BE2C (cell line): ENCODE measurements around the gene LDHAL6A.
A peak's percentile ranks its signal among the peaks of the same experiment; 100 is the strongest.

Source experiments
- DNase-seq: peaks from one replicate; pipeline ENCODE4 v3.0.0-alpha.2; 2020
- H3K27me3 ChIP-seq: fragments of 250-450 bp; sonication (Bioruptor Pico); 2 replicates; pipeline ENCODE4 v1.5.1; 2020; ENCODE audit warnings: mild to moderate bottlenecking
- H3K36me3 ChIP-seq: fragments of 250-450 bp; sonication (Bioruptor Pico); 2 replicates; pipeline ENCODE4 v1.5.1; 2020; ENCODE audit warnings: mild to moderate bottlenecking
- H3K4me1 ChIP-seq: fragments of 250-450 bp; sonication (Bioruptor Pico); 2 replicates; pipeline ENCODE4 v1.5.1; 2020
- H3K4me3 ChIP-seq: 2 replicates; pipeline ENCODE4 v1.5.1; 2011; ENCODE audit warnings: low read depth, low read length
- H3K9me3 ChIP-seq: fragments of 250-450 bp; sonication (Bioruptor Pico); 2 replicates; pipeline ENCODE4 v1.5.1; 2020
- TF ChIP-seq, protein P1 (sequence below): IDR thresholded peaks from 2 replicates; pipeline ENCODE4 v1.5.1; 2012; ENCODE audit warnings: mild to moderate bottlenecking, low read depth, low read length

The LDHAL6A gene

DNA sequence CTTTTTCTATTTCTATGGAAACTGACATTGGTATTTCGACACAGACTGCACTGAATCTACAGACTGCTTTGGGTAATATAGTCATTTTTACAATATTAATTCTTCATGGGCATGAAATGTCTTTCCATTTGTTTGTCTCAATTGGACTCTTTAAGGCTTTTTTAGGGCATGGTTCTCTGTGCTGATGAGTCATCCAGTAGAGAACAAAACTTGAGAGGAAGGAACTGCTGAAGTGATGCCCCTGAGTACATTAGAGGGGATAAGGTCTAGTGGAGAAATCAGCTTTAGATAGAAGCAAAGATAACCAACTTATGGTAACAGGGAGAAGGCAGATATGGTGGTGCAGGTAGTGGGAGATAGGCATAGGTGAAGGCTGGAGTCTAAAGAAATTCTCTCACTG, 46.0 kb downstream of the LDHAL6A start:
- DNase-seq, result no peak
- H3K4me1 ChIP-seq, result no peaks in the 10 kb centered on the region
- H3K4me3 ChIP-seq, result no peak overlapping the region
- no peaks in the 10 kb centered on the region; the same call in 1 of the 2 replicates for H3K36me3 ChIP-seq
- H3K27me3 ChIP-seq, result no peaks in the 10 kb centered on the region
- no peaks in the 10 kb centered on the region for H3K9me3 ChIP-seq
- TF ChIP-seq, protein P1, sequence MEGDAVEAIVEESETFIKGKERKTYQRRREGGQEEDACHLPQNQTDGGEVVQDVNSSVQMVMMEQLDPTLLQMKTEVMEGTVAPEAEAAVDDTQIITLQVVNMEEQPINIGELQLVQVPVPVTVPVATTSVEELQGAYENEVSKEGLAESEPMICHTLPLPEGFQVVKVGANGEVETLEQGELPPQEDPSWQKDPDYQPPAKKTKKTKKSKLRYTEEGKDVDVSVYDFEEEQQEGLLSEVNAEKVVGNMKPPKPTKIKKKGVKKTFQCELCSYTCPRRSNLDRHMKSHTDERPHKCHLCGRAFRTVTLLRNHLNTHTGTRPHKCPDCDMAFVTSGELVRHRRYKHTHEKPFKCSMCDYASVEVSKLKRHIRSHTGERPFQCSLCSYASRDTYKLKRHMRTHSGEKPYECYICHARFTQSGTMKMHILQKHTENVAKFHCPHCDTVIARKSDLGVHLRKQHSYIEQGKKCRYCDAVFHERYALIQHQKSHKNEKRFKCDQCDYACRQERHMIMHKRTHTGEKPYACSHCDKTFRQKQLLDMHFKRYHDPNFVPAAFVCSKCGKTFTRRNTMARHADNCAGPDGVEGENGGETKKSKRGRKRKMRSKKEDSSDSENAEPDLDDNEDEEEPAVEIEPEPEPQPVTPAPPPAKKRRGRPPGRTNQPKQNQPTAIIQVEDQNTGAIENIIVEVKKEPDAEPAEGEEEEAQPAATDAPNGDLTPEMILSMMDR, result no peak

DNA sequence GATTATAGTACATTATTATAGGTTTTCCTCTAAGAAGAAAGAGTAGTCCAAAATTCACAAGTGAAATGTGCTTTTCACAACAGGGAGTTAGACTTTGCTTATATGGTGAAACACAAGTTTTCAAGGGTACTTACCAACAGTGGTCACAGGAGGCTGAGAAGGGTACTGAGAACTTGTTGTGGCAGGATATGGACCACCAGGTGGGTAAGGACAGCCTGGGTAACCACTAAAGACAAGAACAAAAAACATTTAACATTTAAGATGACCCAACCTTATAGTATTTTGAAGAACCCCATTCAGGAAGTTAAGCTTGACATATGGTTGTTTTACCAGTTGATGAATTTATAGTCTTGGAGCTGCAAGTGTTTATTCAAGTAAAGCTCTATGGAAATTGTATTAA, 46.7 kb downstream of the LDHAL6A start:
- H3K9me3 ChIP-seq, result no peaks in the 10 kb centered on the region
- H3K36me3 ChIP-seq, result no peaks in the 10 kb centered on the region; the same call in 1 of the 2 replicates
- DNase-seq, result no peak
- no peak overlapping the region for H3K4me3 ChIP-seq
- TF ChIP-seq, protein P1, result no peak
- H3K27me3 ChIP-seq, result no peaks in the 10 kb centered on the region
- H3K4me1 ChIP-seq, result no peaks in the 10 kb centered on the region

DNA sequence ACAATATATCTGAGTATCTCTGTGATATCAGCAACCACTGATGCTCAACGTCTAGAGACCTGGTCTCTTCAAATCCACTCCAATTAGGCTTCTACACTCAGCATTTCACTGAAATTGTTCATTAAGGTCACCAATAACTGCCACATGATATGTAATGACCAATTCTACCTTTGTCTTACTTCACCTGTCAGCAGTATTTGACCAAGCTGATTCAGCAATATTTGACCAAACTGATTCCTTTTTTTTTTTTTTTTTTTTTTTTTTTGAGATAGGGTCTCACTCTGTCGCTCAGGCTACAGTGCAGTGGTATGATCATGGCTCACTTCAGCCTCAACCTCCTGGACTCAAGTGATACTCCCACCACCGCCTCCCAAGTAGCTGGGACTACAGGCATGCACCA, 65.5 kb downstream of the LDHAL6A start:
- no peak overlapping the region for H3K4me3 ChIP-seq

DNA sequence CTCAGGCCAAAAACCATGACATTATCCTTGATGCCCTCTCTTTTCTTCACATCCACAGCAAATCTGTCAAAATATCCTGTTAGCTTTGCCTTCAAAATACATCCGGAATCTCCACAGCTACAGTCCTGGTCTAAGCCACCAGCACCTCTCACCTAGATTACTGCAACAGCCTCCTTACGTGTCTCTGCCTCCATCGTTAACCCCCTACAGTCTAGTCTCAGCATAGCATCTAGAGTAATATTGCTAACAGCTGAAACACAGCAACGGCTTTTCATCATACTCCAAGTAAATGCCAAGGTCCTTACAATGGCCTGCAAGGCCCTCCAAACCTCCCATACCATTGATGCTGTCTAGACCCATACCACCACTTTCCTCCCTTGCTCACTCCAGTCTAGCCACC, 66.7 kb downstream of the LDHAL6A start:
- no peak for DNase-seq
- no peaks in the 10 kb centered on the region for H3K9me3 ChIP-seq
- H3K27me3 ChIP-seq, result no peaks in the 10 kb centered on the region
- TF ChIP-seq, protein P1, result peak; percentile 17; the same call in 1 of the 2 replicates
- no peaks in the 10 kb centered on the region for H3K4me1 ChIP-seq
- H3K4me3 ChIP-seq, result no peak overlapping the region
- H3K36me3 ChIP-seq, result no peaks in the 10 kb centered on the region

More for the DNA sequence above, 65.5 kb downstream of the LDHAL6A start:
- H3K4me1 ChIP-seq, result no peaks in the 10 kb centered on the region
- no peaks in the 10 kb centered on the region for H3K9me3 ChIP-seq
- DNase-seq, result no peak
- H3K27me3 ChIP-seq, result no peaks in the 10 kb centered on the region
- H3K36me3 ChIP-seq, result no peaks in the 10 kb centered on the region
- TF ChIP-seq, protein P1, result no peak

DNA sequence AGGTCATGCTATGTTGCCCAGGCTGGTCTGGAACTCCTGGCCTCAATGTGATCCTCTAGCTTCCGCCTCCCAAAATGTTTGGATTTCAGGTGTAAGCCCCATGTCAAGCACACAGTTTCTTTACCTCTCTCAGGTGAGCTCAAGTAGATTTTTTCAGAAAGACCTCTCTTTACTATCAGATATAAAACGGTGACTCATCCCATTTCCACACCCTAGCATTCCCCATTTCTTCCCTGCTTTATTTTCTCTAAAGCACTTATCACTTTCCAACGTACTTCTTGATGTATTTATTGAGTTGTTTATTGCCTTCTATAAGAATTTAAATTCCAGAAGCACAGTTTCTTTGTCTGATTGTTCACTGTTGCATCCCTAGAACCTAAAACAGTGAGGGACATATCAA, 67.4 kb downstream of the LDHAL6A start:
- Histone ChIP-seq H3K36me3 (no peaks in the 10 kb centered on the region), H3K27me3 (no peaks in the 10 kb centered on the region), H3K4me3 (no peak overlapping the region), H3K9me3 (no peaks in the 10 kb centered on the region), H3K4me1 (no peaks in the 10 kb centered on the region)
- DNase-seq, result no peak
- TF ChIP-seq, protein P1, result no peak

DNA sequence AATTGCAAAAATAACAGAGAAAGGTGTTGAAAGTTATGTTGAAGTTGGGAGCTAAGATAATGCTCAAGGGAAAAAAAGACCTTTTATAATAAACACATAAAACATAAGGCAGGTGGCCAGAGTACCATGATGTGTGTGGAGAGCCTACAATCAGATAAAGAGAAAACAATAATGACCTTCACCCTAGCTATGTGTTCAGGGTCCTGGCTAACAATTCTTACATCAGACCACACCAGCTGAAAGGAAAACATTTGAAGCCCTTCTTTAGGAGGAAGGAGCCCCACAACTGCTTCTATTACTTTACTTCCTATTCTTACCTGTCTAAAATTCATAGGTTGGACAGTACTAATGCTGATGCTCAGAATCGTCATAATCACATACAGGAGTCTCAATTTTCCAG, 68.6 kb downstream of the LDHAL6A start:
- H3K36me3 ChIP-seq, result no peaks in the 10 kb centered on the region
- TF ChIP-seq, protein P1, result no peak
- DNase-seq, result no peak
- H3K27me3 ChIP-seq, result no peaks in the 10 kb centered on the region
- H3K9me3 ChIP-seq, result no peaks in the 10 kb centered on the region
- H3K4me3 ChIP-seq, result no peak overlapping the region
- no peaks in the 10 kb centered on the region for H3K4me1 ChIP-seq
